ENCODE data around the gene RBM26. TPM values are rescaled to one million over a fixed set of nuclear protein-coding genes. Genes with fewer than 3 reads are reported as not detected.

RBM26 gene
- total and polyA plus RNA-seq, 4 donors: 6.4 to 18.4 (median 12.3) TPM

- Histone ChIP-seq H3K9me3 (ENCODE audit: control insufficient read depth in 4 of 4, low read length in 3 of 4) (no peaks in the 10 kb centered on the region), H3K36me3 (ENCODE audit: control insufficient read depth in 4 of 4, insufficient read depth in 3 of 4, low read depth in 1 of 4, low read length in 3 of 4) (peaks cover 0 to 3% (median 1%) of the 10 kb centered on the region in 4 donors), H3K27ac (ENCODE audit: low read depth in 1 of 2, low read length in 2 of 2) (no peak overlapping the region), H3K4me1 (ENCODE audit: control insufficient read depth in 4 of 4, insufficient read depth in 4 of 4, low read length in 3 of 4) (peaks cover 9 to 52% (median 29%) of the 10 kb centered on the region in 4 donors), H3K27me3 (ENCODE audit: control insufficient read depth in 4 of 4, insufficient read depth in 4 of 4, low read length in 3 of 4) (no peaks in the 10 kb centered on the region), H3K4me3 (ENCODE audit: low read depth in 1 of 3, low read length in 3 of 3) (no peak overlapping the region), H3K9ac (ENCODE audit: low read depth in 1 of 2, low read length in 2 of 2) (no peak overlapping the region)
- WGBS: 59% methylated on average over 4 of the region's 4 CpGs
- TF ChIP-seq ATF3 (IDR thresholded peaks at IDR 0.05) (no peak), FOXA1 (IDR thresholded peaks at IDR 0.05) (no peak), REST (IDR thresholded peaks at IDR 0.05) (no peak), YY1 (IDR thresholded peaks at IDR 0.05) (no peak), TAF1 (conservative IDR thresholded peaks at IDR 0.05) (no peak), GABPA (IDR thresholded peaks at IDR 0.05 in 1 of 2, conservative IDR thresholded peaks at IDR 0.05 in 1 of 2) (no peak), MAX (IDR thresholded peaks at IDR 0.05) (no peak), RXRA (IDR thresholded peaks at IDR 0.05) (no peak), HNF4G (IDR thresholded peaks at IDR 0.05) (no peak), RAD21 (IDR thresholded peaks at IDR 0.05) (no peak), EGR1 (IDR thresholded peaks at IDR 0.05; ENCODE audit: low read depth in 2 of 2) (no peak), SP1 (IDR thresholded peaks at IDR 0.05) (no peak), NR2F2 (IDR thresholded peaks at IDR 0.05) (no peak), HNF4A (conservative IDR thresholded peaks at IDR 0.05) (no peak), JUND (IDR thresholded peaks at IDR 0.05) (no peak), FOXA2 (IDR thresholded peaks at IDR 0.05) (no peak)
- TF ChIP-seq, protein P1, sequence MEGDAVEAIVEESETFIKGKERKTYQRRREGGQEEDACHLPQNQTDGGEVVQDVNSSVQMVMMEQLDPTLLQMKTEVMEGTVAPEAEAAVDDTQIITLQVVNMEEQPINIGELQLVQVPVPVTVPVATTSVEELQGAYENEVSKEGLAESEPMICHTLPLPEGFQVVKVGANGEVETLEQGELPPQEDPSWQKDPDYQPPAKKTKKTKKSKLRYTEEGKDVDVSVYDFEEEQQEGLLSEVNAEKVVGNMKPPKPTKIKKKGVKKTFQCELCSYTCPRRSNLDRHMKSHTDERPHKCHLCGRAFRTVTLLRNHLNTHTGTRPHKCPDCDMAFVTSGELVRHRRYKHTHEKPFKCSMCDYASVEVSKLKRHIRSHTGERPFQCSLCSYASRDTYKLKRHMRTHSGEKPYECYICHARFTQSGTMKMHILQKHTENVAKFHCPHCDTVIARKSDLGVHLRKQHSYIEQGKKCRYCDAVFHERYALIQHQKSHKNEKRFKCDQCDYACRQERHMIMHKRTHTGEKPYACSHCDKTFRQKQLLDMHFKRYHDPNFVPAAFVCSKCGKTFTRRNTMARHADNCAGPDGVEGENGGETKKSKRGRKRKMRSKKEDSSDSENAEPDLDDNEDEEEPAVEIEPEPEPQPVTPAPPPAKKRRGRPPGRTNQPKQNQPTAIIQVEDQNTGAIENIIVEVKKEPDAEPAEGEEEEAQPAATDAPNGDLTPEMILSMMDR (IDR thresholded peaks at IDR 0.05; ENCODE audit: low read depth, low read length, missing input control): no peak
- TF ChIP-seq, protein P2, sequence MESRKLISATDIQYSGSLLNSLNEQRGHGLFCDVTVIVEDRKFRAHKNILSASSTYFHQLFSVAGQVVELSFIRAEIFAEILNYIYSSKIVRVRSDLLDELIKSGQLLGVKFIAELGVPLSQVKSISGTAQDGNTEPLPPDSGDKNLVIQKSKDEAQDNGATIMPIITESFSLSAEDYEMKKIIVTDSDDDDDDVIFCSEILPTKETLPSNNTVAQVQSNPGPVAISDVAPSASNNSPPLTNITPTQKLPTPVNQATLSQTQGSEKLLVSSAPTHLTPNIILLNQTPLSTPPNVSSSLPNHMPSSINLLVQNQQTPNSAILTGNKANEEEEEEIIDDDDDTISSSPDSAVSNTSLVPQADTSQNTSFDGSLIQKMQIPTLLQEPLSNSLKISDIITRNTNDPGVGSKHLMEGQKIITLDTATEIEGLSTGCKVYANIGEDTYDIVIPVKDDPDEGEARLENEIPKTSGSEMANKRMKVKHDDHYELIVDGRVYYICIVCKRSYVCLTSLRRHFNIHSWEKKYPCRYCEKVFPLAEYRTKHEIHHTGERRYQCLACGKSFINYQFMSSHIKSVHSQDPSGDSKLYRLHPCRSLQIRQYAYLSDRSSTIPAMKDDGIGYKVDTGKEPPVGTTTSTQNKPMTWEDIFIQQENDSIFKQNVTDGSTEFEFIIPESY (IDR thresholded peaks at IDR 0.05): no peak
- DNase-seq (ENCODE audit: low spot score): no peak
Observed at GRCh38 chr13:79403113-79403512, 2.9 kb downstream of the RBM26 start.
